GM12874 (cell line): ENCODE results near the gene CDKL4.

Experiments used
- CTCF ChIP-seq: IDR thresholded peaks from 2 replicates; pipeline ENCODE4 v1.5.1; 2011; ENCODE audit warnings: low read depth, mild to moderate bottlenecking, control low read depth, low read length, moderate library complexity; ENCODE audit not compliant: insufficient read depth

Gene CDKL4

GRCh38 chr2:39266916-39267434 is 23.2 kb upstream of the CDKL4 start:
- no peak for TF ChIP-seq CTCF

GRCh38 chr2:39266139-39266805 is 22.5 kb upstream of the CDKL4 start:
- TF ChIP-seq CTCF: no peak

DNA sequence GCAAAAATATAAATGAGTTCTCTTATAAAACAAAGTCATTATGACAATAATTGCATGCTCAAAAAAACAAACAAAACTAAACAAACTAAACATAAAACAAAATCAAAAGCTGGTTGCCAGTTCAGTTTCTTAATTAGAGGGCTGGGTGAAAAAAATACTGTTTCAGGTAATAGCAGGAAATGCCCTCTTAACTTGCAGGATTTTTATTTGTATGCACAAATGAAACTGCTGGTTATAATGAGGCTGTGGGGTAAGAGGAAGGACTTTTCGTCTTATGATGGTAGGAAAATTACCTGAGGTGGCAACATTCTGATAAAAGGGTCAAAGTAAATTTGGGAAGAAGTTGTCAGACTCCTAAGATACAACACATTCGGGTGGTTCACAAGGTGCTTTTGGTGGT is 21.5 kb upstream of the CDKL4 start:
- TF ChIP-seq CTCF: no peak

DNA sequence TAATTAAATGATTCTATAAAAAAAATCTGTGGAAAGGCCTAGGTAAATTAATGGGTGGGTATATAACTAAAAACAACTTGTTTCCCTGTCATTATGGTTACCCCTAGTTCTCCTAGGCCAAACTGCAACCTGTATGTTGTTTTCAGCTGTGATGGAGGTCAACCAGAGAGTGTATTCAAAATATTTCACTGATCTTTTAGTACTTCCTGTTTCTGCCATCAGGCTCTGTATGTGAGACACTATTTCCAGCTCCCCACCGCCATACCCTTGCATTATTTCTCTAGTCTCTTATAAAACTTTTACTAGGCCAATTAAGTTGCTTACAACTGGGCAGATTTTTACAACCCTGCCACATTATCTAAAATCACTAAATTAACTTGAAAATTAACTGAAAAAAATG is 21.0 kb upstream of the CDKL4 start:
- TF ChIP-seq CTCF: no peak

DNA sequence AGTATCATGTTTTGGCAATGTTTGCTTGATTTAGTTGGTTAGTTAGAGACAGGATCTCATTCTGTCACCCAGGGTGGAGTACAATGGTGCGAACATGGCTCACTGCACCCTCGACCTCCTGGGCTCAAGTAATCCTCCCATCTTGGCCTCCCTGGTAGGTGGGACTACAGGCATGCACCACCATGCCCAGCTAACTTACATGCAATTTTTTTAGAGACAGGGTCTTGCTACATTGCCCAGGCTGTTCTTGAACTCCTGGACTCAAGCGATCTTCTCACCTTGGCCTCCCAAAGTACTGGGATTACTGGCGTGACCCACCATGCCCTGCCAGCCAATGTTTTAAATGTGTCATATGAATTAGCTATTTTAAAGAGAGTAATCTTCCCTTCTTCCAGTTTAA is 16.3 kb upstream of the CDKL4 start:
- no peak for TF ChIP-seq CTCF

- no peak for TF ChIP-seq CTCF
Observed at GRCh38 chr2:39256040-39256439, 12.3 kb upstream of the CDKL4 start.

DNA sequence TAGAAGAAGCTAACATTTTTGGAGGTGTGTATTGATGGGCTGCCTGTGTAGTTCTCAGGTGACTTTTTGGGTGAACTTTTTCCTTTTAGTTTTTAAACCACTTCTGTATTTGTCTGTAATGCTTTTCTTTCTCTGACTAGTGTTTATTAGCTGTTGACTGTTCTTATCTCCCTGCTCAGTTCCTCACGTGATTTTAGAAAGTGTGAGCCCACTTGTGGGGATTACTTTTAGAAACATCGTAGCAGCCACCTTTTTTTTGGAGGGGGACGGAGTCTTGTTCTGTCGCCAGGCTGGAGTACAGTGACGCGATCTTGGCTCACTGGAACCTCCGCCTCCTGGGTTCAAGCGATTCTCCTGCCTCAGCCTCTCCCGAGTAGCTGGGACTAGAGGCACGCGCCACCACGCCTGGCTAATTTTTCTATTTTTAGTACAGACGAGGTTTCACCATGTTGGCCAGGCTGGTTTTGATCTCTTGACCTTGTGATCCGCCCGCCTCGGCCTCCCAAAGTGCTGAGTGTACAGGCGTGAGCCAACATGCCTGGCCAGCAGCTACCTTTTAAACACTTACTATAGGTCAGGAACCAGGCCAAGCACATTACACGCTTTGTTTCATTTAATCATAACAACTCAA is 9.2 kb upstream of the CDKL4 start:
- no peak for TF ChIP-seq CTCF
